HCT116 (cell line): Measurements from ENCODE around the gene FAM83D. TPM values are rescaled to one million over a fixed set of nuclear protein-coding genes. Genes with fewer than 3 reads are reported as not detected.

ENCODE experiments used
- ATAC-seq: fragments of 200-7000 bp; cut with Tn5 transposase; 2 replicates; pipeline ENCODE4 v1.9.1; 2020; ENCODE audit warnings: mild to moderate bottlenecking, moderate library complexity
- BruUV-seq: library from RNA; stranded (reverse); fragments of 400-500 nt; replicated peaks from 2 replicates; lab custom pipeline; 2021; lab: Mats Ljungman, UMichigan
- CTCF ChIA-PET: fragments of 300-600 bp; sonication (Branson Sonifier 250); formaldehyde crosslinking; loops from one replicate; lab custom pipeline; 2021; ENCODE audit warnings: antibody characterized with exemption; lab: Charles Lee
- POLR2A ChIA-PET: fragments of 300-600, 350-600 bp; sonication (Branson Sonifier 250); formaldehyde crosslinking; loops from one replicate; lab custom pipeline; 2021; ENCODE audit warnings: antibody characterized with exemption; lab: Charles Lee
- RAD21 ChIA-PET, 2 experiments: fragments of 300-600 bp; sonication (Branson Sonifier 250); formaldehyde crosslinking; loops; one replicate each; lab custom pipeline; 2023; ENCODE audit warnings: low total read pairs in 2 of 2; ENCODE audit not compliant: uncharacterized antibody in 2 of 2, unreplicated experiment in 2 of 2, low non-redundant PET in 1 of 2; lab: Charles Lee
- DNase-seq: peaks from one replicate; pipeline ENCODE4 v3.0.0-alpha.2; 2010; ENCODE audit warnings: low read depth, low spot score
- H2AFZ ChIP-seq: fragments of 200-600 bp; shearing (Covaris generic), sonication (generic); 2 replicates; pipeline ENCODE4 v1.6.1; 2017; ENCODE audit warnings: low read depth, mixed run types, mixed read lengths, antibody characterized with exemption, low read length; ENCODE audit not compliant: poor library complexity, severe bottlenecking
- H3K27ac ChIP-seq: 2 replicates; pipeline ENCODE4 v1.5.1; 2012; ENCODE audit warnings: low read depth, low read length
- H3K27me3 ChIP-seq: fragments of 200-600 bp; sonication (generic); 2 replicates; pipeline ENCODE4 v1.6.1; 2016; ENCODE audit warnings: mixed run types, low read length, mixed read lengths; ENCODE audit not compliant: insufficient read depth
- H3K36me3 ChIP-seq, 2 experiments: fragments of 200-500 bp in 1 of 2; fragments of 200-600 bp in 1 of 2; sonication (Bioruptor generic) in 1 of 2; sonication (generic) in 1 of 2; 2 replicates each; pipeline versions ENCODE4 v1.5.1 to v1.6.1; 2014 to 2016; ENCODE audit warnings: low read length in 2 of 2, inconsistent platforms in 1 of 2, mixed read lengths in 1 of 2, mixed run types in 1 of 2; ENCODE audit not compliant: insufficient read depth in 2 of 2, control insufficient read depth in 1 of 2
- H3K4me1 ChIP-seq, 2 experiments: fragments of 200-600 bp in 1 of 2; sonication (generic) in 1 of 2; 2 replicates each; pipeline versions ENCODE4 v1.5.1 to v1.6.1; 2012 to 2017; ENCODE audit warnings: low read length in 2 of 2, inconsistent platforms in 1 of 2, mild to moderate bottlenecking in 1 of 2, mixed read lengths in 1 of 2, mixed run types in 1 of 2, moderate library complexity in 1 of 2; ENCODE audit not compliant: insufficient read depth in 2 of 2, control insufficient read depth in 1 of 2
- H3K4me2 ChIP-seq: fragments of 200-600 bp; sonication (generic); 2 replicates; pipeline ENCODE4 v1.6.1; 2017; ENCODE audit warnings: mixed run types, low read length, mixed read lengths
- H3K4me3 ChIP-seq, 2 experiments: fragments of 200-600 bp in 1 of 2; sonication (generic) in 1 of 2; replicated peaks in 1 of 2; 2 replicates each; pipeline ENCODE4 v1.5.1; 2011 to 2016; ENCODE audit warnings: low read length in 2 of 2, control low read depth in 1 of 2, low read depth in 1 of 2, mild to moderate bottlenecking in 1 of 2, mixed read lengths in 1 of 2, mixed run types in 1 of 2
- H3K79me2 ChIP-seq: fragments of 200-600 bp; sonication (generic); 2 replicates; pipeline ENCODE4 v1.6.1; 2017; ENCODE audit warnings: mild to moderate bottlenecking, mixed run types, low read length, moderate library complexity, mixed read lengths; ENCODE audit not compliant: insufficient read depth
- H3K9ac ChIP-seq: fragments of 200-600 bp; sonication (generic); 2 replicates; pipeline ENCODE4 v1.6.1; 2016; ENCODE audit warnings: low read length, mixed read lengths
- H3K9me2 ChIP-seq: fragments of 200-600 bp; sonication (generic), shearing (Covaris generic); 2 replicates; pipeline ENCODE4 v1.6.1; 2017; ENCODE audit warnings: mixed run types, mild to moderate bottlenecking, moderate library complexity; ENCODE audit not compliant: insufficient read depth
- H3K9me3 ChIP-seq, 2 experiments: fragments of 200-500 bp in 1 of 2; fragments of 200-600 bp in 1 of 2; sonication (Bioruptor generic) in 1 of 2; sonication (generic) in 1 of 2; 2 replicates each; pipeline ENCODE4 v1.6.1; 2014 to 2017; ENCODE audit warnings: low read length in 2 of 2, mixed read lengths in 2 of 2, inconsistent platforms in 1 of 2, low read depth in 1 of 2, mild to moderate bottlenecking in 1 of 2, mixed run types in 1 of 2, moderate library complexity in 1 of 2; ENCODE audit not compliant: control insufficient read depth in 1 of 2, insufficient read depth in 1 of 2
- H4K20me1 ChIP-seq: fragments of 200-600 bp; sonication (generic), shearing (Covaris generic); 2 replicates; pipeline ENCODE4 v1.6.1; 2017; ENCODE audit warnings: mixed run types, mild to moderate bottlenecking, moderate library complexity; ENCODE audit not compliant: insufficient read depth
- CBX3 ChIP-seq: IDR thresholded peaks from 2 replicates; pipeline ENCODE4 v1.6.1; 2012; ENCODE audit warnings: low read depth
- EGR1 ChIP-seq: IDR thresholded peaks from 2 replicates; pipeline ENCODE4 v1.6.1; 2012; ENCODE audit warnings: low read depth
- FOSL1 ChIP-seq: IDR thresholded peaks from 2 replicates; pipeline ENCODE4 v1.6.1; 2012; ENCODE audit warnings: low read depth
- POLR2A ChIP-seq: IDR thresholded peaks from 2 replicates; pipeline ENCODE4 v1.7.0; 2011; ENCODE audit warnings: borderline replicate concordance; ENCODE audit not compliant: insufficient read depth, insufficient read length; ENCODE audit errors: extremely low read depth
- POLR2AphosphoS5 ChIP-seq: IDR thresholded peaks from 2 replicates; pipeline ENCODE4 v1.6.1; 2011; ENCODE audit warnings: mild to moderate bottlenecking, low read depth, low read length, moderate library complexity
- RAD21 ChIP-seq: IDR thresholded peaks from 2 replicates; pipeline ENCODE4 v1.6.1; 2012; ENCODE audit warnings: low read depth, mild to moderate bottlenecking
- SIN3A ChIP-seq: IDR thresholded peaks from 2 replicates; pipeline ENCODE4 v1.6.1; 2012; ENCODE audit warnings: low read depth
- SP1 ChIP-seq: IDR thresholded peaks from 2 replicates; pipeline ENCODE4 v1.6.1; 2012; ENCODE audit warnings: low read depth
- TCF7L2 ChIP-seq: IDR thresholded peaks from 2 replicates; pipeline ENCODE4 v1.7.0; 2011; ENCODE audit warnings: borderline replicate concordance, inconsistent platforms; ENCODE audit not compliant: insufficient read depth, insufficient read length; ENCODE audit errors: extremely low read depth
- YY1 ChIP-seq: IDR thresholded peaks from 2 replicates; pipeline ENCODE4 v1.6.1; 2011; ENCODE audit warnings: low read length, low read depth, moderate library complexity, mild to moderate bottlenecking; ENCODE audit not compliant: insufficient replicate concordance; ENCODE audit errors: extremely low read depth
- ZFX ChIP-seq: fragments of 450-650 bp; IDR thresholded peaks from 2 replicates; pipeline ENCODE4 v1.6.1; 2017
- intact Hi-C: fragments of 100-400 bp; cut with micrococcal nuclease; formaldehyde crosslinking; loops from 2 replicates; pipeline ENCODE4 v1.10.0; 2022
- total RNA-seq: library from RNA; stranded (reverse); gene quantifications from one replicate; pipeline ENCODE4 v1.2.1, GENCODE V29; 2021; ENCODE audit not compliant: unreplicated experiment
- TF ChIP-seq, protein P1 (sequence below), 3 experiments: fragments of 200-600 bp in 1 of 3; sonication (generic) in 1 of 3; IDR thresholded peaks in 2 of 3; conservative IDR thresholded peaks in 1 of 3; 2 replicates each; pipeline ENCODE4 v1.5.1; 2012 to 2017; ENCODE audit warnings: low read depth in 2 of 3, low read length in 2 of 3, antibody characterized with exemption in 1 of 3, borderline replicate concordance in 1 of 3, control low read depth in 1 of 3, mild to moderate bottlenecking in 1 of 3, mixed read lengths in 1 of 3, mixed run types in 1 of 3, moderate library complexity in 1 of 3; ENCODE audit not compliant: insufficient read depth in 1 of 3
- TF ChIP-seq, protein P2 (sequence below): IDR thresholded peaks from 2 replicates; pipeline ENCODE4 v1.6.1; 2012

Gene FAM83D
- total RNA-seq, 1 experiment from 2014 or later: 51.1 TPM

DNA sequence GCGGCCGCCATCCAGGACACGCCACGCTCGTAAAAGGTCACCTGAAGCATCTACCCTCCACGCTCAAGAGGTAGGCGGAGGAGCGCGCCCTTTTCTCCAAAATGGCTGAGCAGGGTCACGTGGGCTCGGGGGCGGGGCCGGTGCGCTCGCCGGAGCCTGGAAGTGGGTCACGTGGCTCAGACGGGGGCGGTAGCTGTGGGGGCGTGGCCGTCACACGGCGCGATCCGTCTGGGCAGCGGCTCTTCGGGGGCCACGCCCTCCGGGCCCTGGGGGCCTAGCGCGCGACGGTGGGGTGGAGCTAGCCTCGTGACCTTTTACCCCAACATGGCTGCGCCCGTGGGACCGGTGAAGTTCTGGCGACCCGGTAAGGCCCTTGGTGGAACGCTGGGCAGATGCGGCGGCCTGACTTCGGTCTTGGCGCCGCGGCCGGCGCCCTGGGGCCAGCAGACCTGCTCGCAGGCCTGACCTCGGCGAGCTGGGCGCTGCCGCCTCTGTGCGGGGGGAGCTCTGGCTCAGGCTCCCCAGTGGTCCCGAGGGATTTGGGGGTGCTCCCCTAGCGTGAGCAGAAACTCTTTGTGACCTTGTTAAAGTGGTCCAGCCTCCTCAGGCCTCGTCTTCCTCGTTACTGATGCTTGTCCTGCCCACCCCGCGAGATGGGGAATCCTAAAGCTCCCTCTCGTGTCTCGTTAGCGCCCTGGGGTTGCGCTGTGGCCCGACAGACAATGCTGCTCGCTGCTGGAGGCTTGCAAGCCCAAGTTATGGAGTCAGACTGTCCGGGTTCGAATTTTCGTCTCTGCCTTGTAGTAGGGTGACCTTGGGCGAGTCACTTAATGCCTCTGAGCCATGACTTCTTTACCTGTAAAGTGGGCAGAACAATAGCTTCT is 36.1 kb downstream of the FAM83D start, which contains the start of gene DHX35:
Gene DHX35, plus strand, starts transcription at position 301 of the 884 bp plus-strand sequence. Its CDS starts 24 bp downstream, at position 325.
- Histone ChIP-seq H3K9me2 (no peaks in the 10 kb centered on the region), H3K9ac (peak within 1 kb of the TSS; percentile 95), H3K4me3 (peak within 1 kb of the TSS; percentile 78 to 97), H3K9me3 (no peaks in the 10 kb centered on the region), H3K4me2 (peak within 1 kb of the TSS; percentile 90), H3K4me1 (peaks cover 7 to 21% of the 10 kb centered on the region in 2 experiments), H4K20me1 (no peaks in the 10 kb centered on the region), H3K27ac (peak within 1 kb of the TSS; percentile 93), H3K27me3 (no peaks in the 10 kb centered on the region), H3K79me2 (peaks cover 45% of the 10 kb centered on the region), H2AFZ (peak within 1 kb of the TSS; percentile 72), H3K36me3 (no peaks in the 10 kb centered on the region)
- ATAC-seq (peak; percentile 98), DNase-seq (peak; percentile 91)
- TF ChIP-seq POLR2AphosphoS5 (peak; percentile 74), FOSL1 (no peak), ZFX (peak; percentile 85), EGR1 (peak; percentile 97), RAD21 (peak; percentile 31; the same call in 1 of the 2 replicates), YY1 (peak; percentile 91), CBX3 (no peak; the same call in 1 of the 2 replicates), SP1 (peak; percentile 74), POLR2A (peak; percentile 59), TCF7L2 (no peak), SIN3A (peak; percentile 46)
- TF ChIP-seq, protein P1, sequence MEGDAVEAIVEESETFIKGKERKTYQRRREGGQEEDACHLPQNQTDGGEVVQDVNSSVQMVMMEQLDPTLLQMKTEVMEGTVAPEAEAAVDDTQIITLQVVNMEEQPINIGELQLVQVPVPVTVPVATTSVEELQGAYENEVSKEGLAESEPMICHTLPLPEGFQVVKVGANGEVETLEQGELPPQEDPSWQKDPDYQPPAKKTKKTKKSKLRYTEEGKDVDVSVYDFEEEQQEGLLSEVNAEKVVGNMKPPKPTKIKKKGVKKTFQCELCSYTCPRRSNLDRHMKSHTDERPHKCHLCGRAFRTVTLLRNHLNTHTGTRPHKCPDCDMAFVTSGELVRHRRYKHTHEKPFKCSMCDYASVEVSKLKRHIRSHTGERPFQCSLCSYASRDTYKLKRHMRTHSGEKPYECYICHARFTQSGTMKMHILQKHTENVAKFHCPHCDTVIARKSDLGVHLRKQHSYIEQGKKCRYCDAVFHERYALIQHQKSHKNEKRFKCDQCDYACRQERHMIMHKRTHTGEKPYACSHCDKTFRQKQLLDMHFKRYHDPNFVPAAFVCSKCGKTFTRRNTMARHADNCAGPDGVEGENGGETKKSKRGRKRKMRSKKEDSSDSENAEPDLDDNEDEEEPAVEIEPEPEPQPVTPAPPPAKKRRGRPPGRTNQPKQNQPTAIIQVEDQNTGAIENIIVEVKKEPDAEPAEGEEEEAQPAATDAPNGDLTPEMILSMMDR (IDR thresholded peaks at IDR 0.05 in 2 of 3, conservative IDR thresholded peaks at IDR 0.05 in 1 of 3; ENCODE audit: borderline replicate concordance in 1 of 3, insufficient read depth in 1 of 3, low read depth in 2 of 3, low read length in 2 of 3): peak in 2 of 3 experiments; percentile 9 to 23; a peak in 1 of 6 replicates
- TF ChIP-seq, protein P2, sequence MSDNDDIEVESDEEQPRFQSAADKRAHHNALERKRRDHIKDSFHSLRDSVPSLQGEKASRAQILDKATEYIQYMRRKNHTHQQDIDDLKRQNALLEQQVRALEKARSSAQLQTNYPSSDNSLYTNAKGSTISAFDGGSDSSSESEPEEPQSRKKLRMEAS: peak; percentile 93
- intact Hi-C loops: loop anchor here (2.0 kb wide), 1 partner anchor 29 kb away; no protein-coding TSS in a partner anchor
- CTCF ChIA-PET: interaction anchor here (0.6 to 1.0 kb wide), 4 partner anchors 9 to 328 kb away, joined by 3 to 4 read pairs (median 3); partner anchors contain the start of gene FAM83D
- RAD21 ChIA-PET: no interaction called here
- POLR2A ChIA-PET: interaction anchor here (0.9 to 2.3 kb wide), 5 partner anchors 9 to 45 kb away, joined by 3 to 11 read pairs (median 5); partner anchors contain the start of gene FAM83D
- no TSS peak for BruUV-seq
